ENCODE measurements around the gene UCMA. TPM values are rescaled to one million over a fixed set of nuclear protein-coding genes. Genes with fewer than 3 reads are reported as not detected.

Gene UCMA
- total RNA-seq, 1 donor from 2014 or later, result not detected

- no peak for DNase-seq (ENCODE audit: low read depth)
- no peak overlapping the region for H3K4me3 ChIP-seq (ENCODE audit: low read depth, low read length)
- TF ChIP-seq CTCF (conservative IDR thresholded peaks at IDR 0.05; ENCODE audit: low read depth, low read length), result no peak
Observed at GRCh38 chr10:13231808-13232207, 2.4 kb downstream of the UCMA start.

- no peak overlapping the region for H3K4me3 ChIP-seq (ENCODE audit: low read depth, low read length)
- no peak for TF ChIP-seq CTCF (conservative IDR thresholded peaks at IDR 0.05; ENCODE audit: low read depth, low read length)
- no peak for DNase-seq (ENCODE audit: low read depth)
Observed at GRCh38 chr10:13231190-13231589, 3.0 kb downstream of the UCMA start.

- TF ChIP-seq CTCF (conservative IDR thresholded peaks at IDR 0.05; ENCODE audit: low read depth, low read length), result no peak
- no peak for DNase-seq (ENCODE audit: low read depth)
- no peak overlapping the region for H3K4me3 ChIP-seq (ENCODE audit: low read depth, low read length)
Observed at GRCh38 chr10:13227031-13227430, 7.1 kb downstream of the UCMA start.

- H3K4me3 ChIP-seq (ENCODE audit: low read depth, low read length), result no peak overlapping the region
- DNase-seq (ENCODE audit: low read depth), result no peak
- no peak for TF ChIP-seq CTCF (conservative IDR thresholded peaks at IDR 0.05; ENCODE audit: low read depth, low read length)
Observed at GRCh38 chr10:13225601-13226000, 8.6 kb downstream of the UCMA start.

- no peak for DNase-seq (ENCODE audit: low read depth)
- no peak for TF ChIP-seq CTCF (conservative IDR thresholded peaks at IDR 0.05; ENCODE audit: low read depth, low read length)
Observed at GRCh38 chr10:13224210-13224995, 9.8 kb downstream of the UCMA start.

GRCh38 chr10:13223241-13223640, 10.9 kb downstream of the UCMA start:
- no peak for DNase-seq (ENCODE audit: low read depth)
- TF ChIP-seq CTCF (conservative IDR thresholded peaks at IDR 0.05; ENCODE audit: low read depth, low read length), result no peak
- no peak overlapping the region for H3K4me3 ChIP-seq (ENCODE audit: low read depth, low read length)

More at GRCh38 chr10:13224210-13224995, 9.8 kb downstream of the UCMA start:
- no peak overlapping the region for H3K4me3 ChIP-seq (ENCODE audit: low read depth, low read length)

- no peak for DNase-seq (ENCODE audit: low read depth)
- no peak overlapping the region for H3K4me3 ChIP-seq (ENCODE audit: low read depth, low read length)
- TF ChIP-seq CTCF (conservative IDR thresholded peaks at IDR 0.05; ENCODE audit: low read depth, low read length), result no peak
Observed at GRCh38 chr10:13222566-13222965, 11.6 kb downstream of the UCMA start.
